Measurements from ENCODE around the gene HDGFL1.

HDGFL1 gene

GRCh38 chr6:22569281-22570184 is at the start of gene HDGFL1:
Gene HDGFL1 (plus strand): TSS chr6:22569566. CDS start chr6:22569576, 10 bp downstream.
- TF ChIP-seq CTCF (IDR thresholded peaks at IDR 0.05; ENCODE audit: low read depth, low read length): no peak

GRCh38 chr6:22521035-22521434 is 48.3 kb upstream of the HDGFL1 start:
- no peak for TF ChIP-seq CTCF (IDR thresholded peaks at IDR 0.05; ENCODE audit: low read depth, low read length)
- no peak for DNase-seq (ENCODE audit: extremely low read depth, low read depth)

More at GRCh38 chr6:22569281-22570184, at the start of gene HDGFL1:
- DNase-seq (ENCODE audit: extremely low read depth, low read depth): no peak

- DNase-seq (ENCODE audit: extremely low read depth, low read depth): no peak
Observed at GRCh38 chr6:22526736-22527135, 42.6 kb upstream of the HDGFL1 start.

GRCh38 chr6:22529866-22530265 is 39.5 kb upstream of the HDGFL1 start:
- DNase-seq (ENCODE audit: extremely low read depth, low read depth): no peak
- no peak for TF ChIP-seq CTCF (IDR thresholded peaks at IDR 0.05; ENCODE audit: low read depth, low read length)

More at GRCh38 chr6:22526736-22527135, 42.6 kb upstream of the HDGFL1 start:
- no peak for TF ChIP-seq CTCF (IDR thresholded peaks at IDR 0.05; ENCODE audit: low read depth, low read length)

- no peak for TF ChIP-seq CTCF (IDR thresholded peaks at IDR 0.05; ENCODE audit: low read depth, low read length)
Observed at GRCh38 chr6:22530506-22530905, 38.9 kb upstream of the HDGFL1 start.

GRCh38 chr6:22536122-22536521 is 33.2 kb upstream of the HDGFL1 start:
- no peak for DNase-seq (ENCODE audit: extremely low read depth, low read depth)
- TF ChIP-seq CTCF (IDR thresholded peaks at IDR 0.05; ENCODE audit: low read depth, low read length): no peak

More at GRCh38 chr6:22530506-22530905, 38.9 kb upstream of the HDGFL1 start:
- no peak for DNase-seq (ENCODE audit: extremely low read depth, low read depth)

DNA sequence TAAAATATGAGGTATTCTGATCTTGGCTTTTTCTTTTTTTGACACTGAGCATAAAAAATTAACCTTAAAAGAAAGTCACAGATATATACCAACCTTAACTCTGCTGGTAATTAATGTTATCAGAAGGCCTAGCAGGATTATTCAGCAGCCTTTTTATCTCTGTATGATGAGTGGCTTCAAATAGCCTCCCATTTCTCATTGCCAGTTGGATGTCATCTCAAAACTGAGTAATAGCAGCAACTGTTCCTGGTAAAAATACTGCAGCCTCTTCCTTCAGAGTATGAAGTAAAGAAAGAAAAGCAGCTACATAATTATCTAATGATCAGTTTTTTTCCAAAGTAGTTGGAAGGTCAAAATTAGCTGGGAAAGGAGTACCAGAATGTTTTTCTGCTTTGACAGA is 24.9 kb upstream of the HDGFL1 start:
- no peak for DNase-seq (ENCODE audit: extremely low read depth, low read depth)
- no peak for TF ChIP-seq CTCF (IDR thresholded peaks at IDR 0.05; ENCODE audit: low read depth, low read length)
